Mammary epithelial cell (primary cell): ENCODE data around the gene ANKRD55.

ENCODE experiments used
- EZH2 ChIP-seq: IDR thresholded peaks from 2 replicates; pipeline ENCODE4 v1.6.1; 2012; ENCODE audit warnings: low read length, inconsistent platforms, borderline replicate concordance
- TF ChIP-seq, protein P1 (sequence below), 2 donors: IDR thresholded peaks in 1 of 2; conservative IDR thresholded peaks in 1 of 2; 2 replicates each; pipeline ENCODE4 v1.5.1; 2011 to 2012; ENCODE audit warnings: inconsistent platforms in 2 of 2, low read length in 2 of 2, mild to moderate bottlenecking in 2 of 2, control low read depth in 1 of 2, low read depth in 1 of 2; ENCODE audit not compliant: insufficient read depth in 1 of 2; ENCODE audit errors: extremely low read depth in 1 of 2

DNA sequence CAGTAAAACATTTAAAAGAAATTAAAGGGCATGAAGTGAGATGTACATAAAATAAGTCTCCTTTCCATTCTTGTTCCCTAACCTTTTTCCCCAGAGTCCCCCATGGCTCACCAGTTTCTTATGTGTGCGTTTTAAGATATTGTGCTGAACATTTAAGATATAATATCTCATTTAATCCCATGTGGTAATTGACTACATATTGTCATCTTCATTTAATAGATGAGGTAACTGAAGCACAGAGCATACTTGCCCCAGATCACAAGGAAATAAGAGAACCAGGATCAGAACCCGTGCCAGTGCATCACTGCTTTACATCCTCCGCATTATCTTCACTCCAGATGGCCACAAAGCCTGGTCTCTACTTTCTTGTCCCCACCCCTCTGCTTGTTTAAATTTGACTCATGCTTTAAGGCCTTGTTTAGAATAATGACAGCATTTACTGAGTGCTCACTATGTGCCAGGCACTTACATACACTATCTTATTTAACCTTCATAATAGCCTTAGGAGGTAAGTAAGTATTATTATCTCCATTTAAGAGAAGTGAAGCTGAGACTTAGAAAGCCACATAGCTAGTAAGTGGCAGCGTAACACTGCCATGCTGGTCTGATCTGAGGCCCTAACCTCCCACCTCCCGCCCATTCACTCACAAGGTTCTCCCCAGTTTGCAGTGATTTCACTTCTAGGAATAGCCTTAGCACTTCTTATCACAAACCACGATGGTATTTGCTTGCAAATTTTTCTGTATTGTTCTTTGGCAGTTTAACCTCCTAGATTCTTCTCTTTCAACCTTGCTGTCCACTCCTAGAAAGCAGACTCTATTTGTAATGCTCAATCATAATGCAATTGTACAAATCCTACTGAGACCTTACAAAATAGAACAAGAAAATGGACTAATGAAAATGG is 160.0 kb downstream of the ANKRD55 start:
- TF ChIP-seq, protein P1, sequence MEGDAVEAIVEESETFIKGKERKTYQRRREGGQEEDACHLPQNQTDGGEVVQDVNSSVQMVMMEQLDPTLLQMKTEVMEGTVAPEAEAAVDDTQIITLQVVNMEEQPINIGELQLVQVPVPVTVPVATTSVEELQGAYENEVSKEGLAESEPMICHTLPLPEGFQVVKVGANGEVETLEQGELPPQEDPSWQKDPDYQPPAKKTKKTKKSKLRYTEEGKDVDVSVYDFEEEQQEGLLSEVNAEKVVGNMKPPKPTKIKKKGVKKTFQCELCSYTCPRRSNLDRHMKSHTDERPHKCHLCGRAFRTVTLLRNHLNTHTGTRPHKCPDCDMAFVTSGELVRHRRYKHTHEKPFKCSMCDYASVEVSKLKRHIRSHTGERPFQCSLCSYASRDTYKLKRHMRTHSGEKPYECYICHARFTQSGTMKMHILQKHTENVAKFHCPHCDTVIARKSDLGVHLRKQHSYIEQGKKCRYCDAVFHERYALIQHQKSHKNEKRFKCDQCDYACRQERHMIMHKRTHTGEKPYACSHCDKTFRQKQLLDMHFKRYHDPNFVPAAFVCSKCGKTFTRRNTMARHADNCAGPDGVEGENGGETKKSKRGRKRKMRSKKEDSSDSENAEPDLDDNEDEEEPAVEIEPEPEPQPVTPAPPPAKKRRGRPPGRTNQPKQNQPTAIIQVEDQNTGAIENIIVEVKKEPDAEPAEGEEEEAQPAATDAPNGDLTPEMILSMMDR (conservative IDR thresholded peaks at IDR 0.05 in 1 of 2, IDR thresholded peaks at IDR 0.05 in 1 of 2; ENCODE audit: extremely low read depth in 1 of 2, insufficient read depth in 1 of 2, low read depth in 1 of 2, low read length in 2 of 2): no peak
- TF ChIP-seq EZH2: no peak
